ENCODE results near the gene RNF224. TPM values are rescaled to one million over a fixed set of nuclear protein-coding genes. Genes with fewer than 3 reads are reported as not detected.

Gene RNF224
- polyA plus RNA-seq, 1 experiment = not detected

- peaks cover 35% of the 10 kb centered on the region for H3K36me3 ChIP-seq (ENCODE audit: control insufficient read depth, insufficient read depth, low read length)
- CTCF ChIA-PET = interaction anchor here (1.1 kb wide), 1 partner anchor 47 kb away, joined by 4 read pairs; the partner anchor contains the start of gene RNF224
- no peak for TF ChIP-seq CTCF (IDR thresholded peaks at IDR 0.05; ENCODE audit: insufficient read depth, low read depth, low read length)
- H3K4me3 ChIP-seq (ENCODE audit: low read depth, low read length) = no peak overlapping the region
- POLR2A ChIA-PET = interaction anchor here (0.6 kb wide), 1 partner anchor 10 kb away, joined by 3 read pairs; no protein-coding TSS in a partner anchor
- H3K27me3 ChIP-seq (ENCODE audit: control insufficient read depth, insufficient read depth, low read length) = no peaks in the 10 kb centered on the region
- no peak for DNase-seq (ENCODE audit: low read depth)
Observed at GRCh38 chr9:137180491-137180890, 46.8 kb upstream of the RNF224 start.

GRCh38 chr9:137181680-137182079 is 45.6 kb upstream of the RNF224 start:
- POLR2A ChIA-PET = no interaction called here
- no peak for TF ChIP-seq CTCF (IDR thresholded peaks at IDR 0.05; ENCODE audit: insufficient read depth, low read depth, low read length)
- CTCF ChIA-PET = interaction anchor here (1.1 kb wide), 1 partner anchor 45 kb away, joined by 4 read pairs; the partner anchor contains the start of gene RNF224
- DNase-seq (ENCODE audit: low read depth) = no peak
- Histone ChIP-seq H3K36me3 (ENCODE audit: control insufficient read depth, insufficient read depth, low read length) (peaks cover 36% of the 10 kb centered on the region), H3K4me3 (ENCODE audit: low read depth, low read length) (no peak overlapping the region), H3K27me3 (ENCODE audit: control insufficient read depth, insufficient read depth, low read length) (no peaks in the 10 kb centered on the region)

GRCh38 chr9:137182836-137183235 is 44.5 kb upstream of the RNF224 start:
- H3K27me3 ChIP-seq (ENCODE audit: control insufficient read depth, insufficient read depth, low read length) = no peaks in the 10 kb centered on the region
- POLR2A ChIA-PET = no interaction called here
- peaks cover 38% of the 10 kb centered on the region for H3K36me3 ChIP-seq (ENCODE audit: control insufficient read depth, insufficient read depth, low read length)
- no peak for TF ChIP-seq CTCF (IDR thresholded peaks at IDR 0.05; ENCODE audit: insufficient read depth, low read depth, low read length)
- CTCF ChIA-PET = interaction anchor here (0.5 kb wide), 1 partner anchor 394 kb away, joined by 3 read pairs; no protein-coding TSS in a partner anchor
- no peak overlapping the region for H3K4me3 ChIP-seq (ENCODE audit: low read depth, low read length)
- DNase-seq (ENCODE audit: low read depth) = no peak

GRCh38 chr9:137183980-137184595 is 43.2 kb upstream of the RNF224 start:
- Histone ChIP-seq H3K4me3 (ENCODE audit: low read depth, low read length) (no peak overlapping the region), H3K27me3 (ENCODE audit: control insufficient read depth, insufficient read depth, low read length) (no peaks in the 10 kb centered on the region), H3K36me3 (ENCODE audit: control insufficient read depth, insufficient read depth, low read length) (peaks cover 33% of the 10 kb centered on the region)
- CTCF ChIA-PET = interaction anchor here (1.4 kb wide), 1 partner anchor 8 kb away, joined by 3 read pairs; no protein-coding TSS in a partner anchor
- no peak for DNase-seq (ENCODE audit: low read depth)
- POLR2A ChIA-PET = interaction anchor here (0.5 kb wide), 1 partner anchor 39 kb away, joined by 6 read pairs; no protein-coding TSS in a partner anchor
- no peak for TF ChIP-seq CTCF (IDR thresholded peaks at IDR 0.05; ENCODE audit: insufficient read depth, low read depth, low read length)

GRCh38 chr9:137184881-137185660 is 42.2 kb upstream of the RNF224 start:
- Histone ChIP-seq H3K36me3 (ENCODE audit: control insufficient read depth, insufficient read depth, low read length) (peaks cover 36% of the 10 kb centered on the region), H3K27me3 (ENCODE audit: control insufficient read depth, insufficient read depth, low read length) (no peaks in the 10 kb centered on the region), H3K4me3 (ENCODE audit: low read depth, low read length) (no peak overlapping the region)
- ChIA-PET POLR2A (no interaction called here), CTCF (interaction anchor here (1.4 kb wide), 1 partner anchor 9 kb away, joined by 3 read pairs; no protein-coding TSS in a partner anchor)
- no peak for TF ChIP-seq CTCF (IDR thresholded peaks at IDR 0.05; ENCODE audit: insufficient read depth, low read depth, low read length)
- no peak for DNase-seq (ENCODE audit: low read depth)

Data from BJ (cell line).